CD4-positive, alpha-beta T cell treated with Interleukin-4 for 1 hour (primary cell): ENCODE measurements around the gene MYO7B.

Experiments
- DNase-seq, 2 donors: peaks; one replicate each; pipeline ENCODE4 v3.0.0-alpha.2; 2020 to 2022

The MYO7B gene

DNA sequence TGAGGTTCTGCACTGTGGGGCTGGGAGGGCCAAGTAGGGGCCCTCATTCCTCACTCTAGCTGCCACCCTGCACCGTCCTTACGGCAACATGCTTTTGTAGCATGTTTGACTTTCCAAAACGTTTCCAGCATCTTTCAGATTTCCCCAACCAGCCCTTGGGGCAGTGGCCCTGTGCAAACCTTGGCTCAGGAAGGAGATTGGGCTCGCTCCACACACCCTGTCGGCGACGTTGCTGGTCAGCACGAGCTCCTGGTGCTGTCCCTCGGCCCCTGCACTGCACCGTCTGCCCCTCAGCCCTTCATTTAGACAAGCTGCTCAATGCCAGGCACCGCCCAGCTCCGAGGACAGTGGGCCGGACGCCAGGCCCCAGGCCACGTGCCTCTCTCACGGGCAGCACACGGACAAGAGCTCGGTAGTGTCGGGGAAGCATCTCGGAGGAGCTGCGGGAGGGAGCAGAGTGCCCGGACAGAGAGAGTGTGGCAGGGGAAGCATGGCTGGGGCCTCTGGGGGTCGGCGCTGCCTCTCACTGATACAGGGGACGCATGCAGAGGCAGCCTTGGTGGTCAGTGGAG lies 117.4 kb downstream of the MYO7B start:
- no peak for DNase-seq

DNA sequence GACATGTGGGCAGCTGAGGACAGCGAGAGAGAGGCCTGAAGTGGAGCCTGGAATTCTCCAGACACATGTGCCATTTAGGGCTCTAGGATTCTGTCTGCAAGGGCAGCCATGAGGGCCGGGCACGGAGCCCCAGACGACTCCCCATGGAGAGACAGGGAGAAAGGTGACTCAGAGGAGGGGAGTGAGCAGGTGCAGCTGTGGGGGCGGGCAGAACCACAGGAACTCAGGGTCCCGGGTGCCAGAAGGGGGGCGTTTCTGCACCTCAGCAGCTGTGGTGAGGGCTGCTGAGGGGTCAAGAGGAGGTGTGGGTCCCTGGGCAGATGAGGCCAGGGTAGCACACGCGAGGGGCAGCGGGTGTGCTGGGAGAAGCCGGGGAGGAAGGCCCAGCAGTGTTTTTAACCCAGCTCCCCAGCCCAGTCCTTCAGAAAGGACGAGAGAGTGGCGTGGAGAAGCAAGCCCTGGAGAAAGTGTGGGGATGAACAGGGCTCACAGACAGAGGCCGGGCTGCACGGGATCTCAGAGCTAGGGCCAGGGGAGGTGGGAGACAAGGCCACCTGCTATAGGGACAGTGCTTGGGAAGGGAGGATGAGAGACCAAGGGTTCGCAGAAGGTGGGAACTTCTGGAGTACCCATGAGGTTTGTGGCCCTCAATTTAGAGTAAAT lies 118.1 kb downstream of the MYO7B start:
- no peak for DNase-seq

- DNase-seq = no peak
Observed at GRCh38 chr2:127654084-127654837, 118.8 kb downstream of the MYO7B start.

DNA sequence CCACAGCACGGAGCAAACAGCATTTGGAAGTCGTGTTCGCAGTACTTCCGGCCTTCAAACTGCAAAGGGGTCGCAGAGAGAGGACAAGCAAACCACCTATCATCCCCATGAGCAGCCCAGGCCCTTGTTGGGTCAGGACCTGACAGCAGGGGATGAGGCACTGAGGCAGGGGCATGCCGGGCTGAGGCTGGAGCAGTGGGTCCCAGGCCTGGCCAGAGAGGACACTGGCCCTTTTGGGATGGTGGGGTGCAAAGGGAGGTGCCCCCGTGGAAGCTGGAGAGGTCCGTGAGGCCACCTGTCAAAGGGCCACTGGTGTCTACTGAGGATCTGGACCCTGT lies 119.3 kb downstream of the MYO7B start:
- DNase-seq = no peak

- DNase-seq = no peak
Observed at GRCh38 chr2:127655209-127656073, 120.0 kb downstream of the MYO7B start.

DNA sequence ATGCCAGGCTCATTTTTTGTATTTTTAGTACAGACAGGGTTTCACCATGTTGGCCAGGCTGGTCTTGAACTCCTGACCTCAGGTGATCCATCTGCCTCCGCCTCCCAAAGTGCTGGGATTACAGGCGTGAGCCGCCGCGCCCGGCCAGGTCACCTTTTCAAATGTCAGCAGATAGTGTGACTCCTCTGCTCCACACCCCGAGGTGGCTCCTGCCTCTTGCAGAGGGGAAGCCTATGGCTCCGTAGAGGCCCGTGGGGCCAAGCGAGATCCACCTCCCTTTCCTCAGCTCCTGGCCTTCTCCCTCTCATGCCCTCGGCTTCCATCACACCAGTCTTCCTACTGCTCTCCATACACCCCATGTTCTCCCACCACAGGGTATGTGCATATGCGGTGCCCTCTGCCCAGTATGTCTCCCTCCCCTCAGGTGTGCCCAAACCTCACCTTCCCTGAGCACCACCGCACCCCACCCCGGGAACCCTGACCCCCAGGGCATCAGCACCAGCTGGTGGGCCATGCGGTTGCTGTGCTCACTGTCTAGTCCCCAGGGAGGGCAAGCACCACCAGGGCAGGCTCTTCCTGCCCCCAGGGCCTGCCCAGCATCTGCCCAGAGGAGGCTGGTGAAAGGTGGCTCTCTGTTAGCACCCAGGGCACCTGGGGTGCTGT lies 121.2 kb downstream of the MYO7B start:
- DNase-seq = no peak

DNA sequence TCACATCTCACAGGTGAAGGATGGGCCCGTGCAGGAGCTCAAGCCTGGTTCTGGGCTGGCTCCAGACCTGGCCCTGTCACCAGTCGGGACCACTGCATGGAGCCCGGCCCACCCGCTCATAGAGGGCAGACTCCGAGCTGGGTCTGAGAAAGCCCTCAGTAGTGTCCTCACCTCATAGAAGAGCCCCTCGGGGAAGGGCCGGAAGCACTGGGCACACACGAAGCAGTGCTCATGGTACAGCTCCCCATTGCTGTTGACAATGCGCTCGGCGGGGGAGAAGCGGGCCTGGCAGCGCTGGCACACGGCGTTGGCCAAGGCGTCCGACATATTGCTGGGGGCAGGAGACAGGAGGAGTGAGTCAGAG lies 121.7 kb downstream of the MYO7B start:
- DNase-seq = no peak

- no peak for DNase-seq
Observed at GRCh38 chr2:127658146-127658545, 122.7 kb downstream of the MYO7B start.

DNA sequence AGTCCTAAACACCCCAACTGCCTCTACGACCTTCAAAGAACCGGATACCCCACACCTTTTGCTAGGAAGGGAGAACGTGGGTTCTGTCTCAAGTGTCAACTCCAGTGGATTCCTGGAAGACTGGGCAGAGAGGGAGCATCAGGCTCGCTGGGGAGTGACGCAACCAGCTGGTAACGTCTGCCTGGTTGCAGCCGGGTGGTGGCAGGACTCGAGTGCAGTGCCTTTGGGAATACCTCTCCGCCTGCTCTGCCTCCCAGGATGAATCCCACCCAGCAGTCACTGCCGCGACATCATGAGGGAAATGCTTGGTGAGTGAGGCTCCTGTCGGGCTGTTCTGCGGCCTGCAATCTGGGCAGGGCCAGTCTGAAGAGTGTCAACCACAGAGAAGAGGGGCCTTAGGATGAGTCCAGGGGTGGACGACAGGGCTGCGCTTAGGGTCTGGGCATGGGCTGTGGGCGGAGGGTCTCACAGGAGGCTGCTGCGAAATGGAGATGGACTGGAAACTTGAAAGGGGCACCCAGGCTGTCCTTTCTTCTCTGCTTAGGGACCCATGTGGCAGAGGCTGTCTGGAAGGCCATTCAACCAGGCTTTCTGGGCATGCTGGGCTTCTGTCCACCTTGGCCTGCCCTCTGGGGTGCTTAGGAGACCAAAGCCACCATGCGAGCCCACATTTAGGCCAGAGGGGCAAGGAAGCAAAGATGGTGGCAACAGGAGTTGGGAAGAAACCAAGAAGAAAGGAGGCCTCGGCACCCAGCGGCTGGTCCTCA lies 123.3 kb downstream of the MYO7B start:
- no peak for DNase-seq

DNA sequence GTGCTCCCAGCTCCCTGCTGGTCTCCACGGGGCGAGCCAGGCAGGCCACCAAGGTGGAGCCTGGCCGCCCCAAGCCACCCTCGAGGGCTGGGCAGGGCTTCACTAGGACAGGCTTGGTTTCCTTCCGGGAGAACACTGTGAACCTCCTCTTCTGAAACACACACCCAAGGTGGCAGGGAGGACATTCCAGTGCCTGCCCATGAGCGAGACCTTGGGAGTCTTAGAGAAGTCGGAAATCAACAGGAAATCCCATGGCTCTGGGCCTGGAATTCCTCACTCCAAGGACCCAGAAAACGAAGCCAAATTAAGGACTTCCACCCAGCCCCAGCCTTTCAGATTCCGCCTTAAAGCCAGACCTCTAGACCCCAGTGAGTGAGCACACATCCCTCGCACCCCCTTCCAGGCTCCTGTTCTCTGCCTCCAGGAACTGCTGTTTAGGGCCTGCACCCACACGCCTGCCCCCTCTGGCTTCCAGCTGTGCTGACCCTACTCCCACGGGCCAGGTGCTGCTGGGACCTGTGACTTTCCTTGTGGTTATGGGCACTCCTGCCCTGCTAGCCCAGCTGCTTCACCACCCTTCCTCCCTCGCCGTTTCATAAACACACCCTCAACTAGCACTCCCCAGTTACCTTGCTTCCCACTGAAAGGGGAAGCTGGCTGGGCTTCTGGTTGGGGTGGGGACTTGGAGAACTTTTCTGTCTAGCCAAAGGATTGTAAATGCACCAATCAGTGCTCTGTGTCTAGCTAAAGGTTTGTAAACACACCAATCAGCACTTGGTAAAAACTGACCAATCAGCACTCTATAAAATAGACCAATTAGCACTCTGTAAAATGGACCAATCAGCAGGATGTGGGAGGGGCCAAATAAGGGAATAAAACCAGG lies 124.2 kb downstream of the MYO7B start:
- DNase-seq = no peak

DNA sequence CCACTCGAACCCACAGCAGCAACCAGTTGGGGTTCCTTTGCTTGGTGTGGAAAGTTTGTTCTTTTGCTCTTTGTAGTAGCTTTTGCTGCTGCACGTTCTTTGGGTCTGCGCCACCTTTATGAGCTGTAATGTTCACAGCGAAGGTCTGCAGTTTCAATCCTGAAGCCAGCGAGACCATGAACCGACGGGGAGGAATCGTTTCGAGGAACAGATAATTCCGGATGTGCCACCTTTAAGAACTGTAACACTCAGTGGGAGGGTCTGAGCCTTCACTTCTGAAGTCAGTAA lies 124.8 kb downstream of the MYO7B start:
- DNase-seq = no peak

- no peak for DNase-seq
Observed at GRCh38 chr2:127661072-127661649, 125.7 kb downstream of the MYO7B start.

- no peak for DNase-seq
Observed at GRCh38 chr2:127661949-127662510, 126.5 kb downstream of the MYO7B start.

DNA sequence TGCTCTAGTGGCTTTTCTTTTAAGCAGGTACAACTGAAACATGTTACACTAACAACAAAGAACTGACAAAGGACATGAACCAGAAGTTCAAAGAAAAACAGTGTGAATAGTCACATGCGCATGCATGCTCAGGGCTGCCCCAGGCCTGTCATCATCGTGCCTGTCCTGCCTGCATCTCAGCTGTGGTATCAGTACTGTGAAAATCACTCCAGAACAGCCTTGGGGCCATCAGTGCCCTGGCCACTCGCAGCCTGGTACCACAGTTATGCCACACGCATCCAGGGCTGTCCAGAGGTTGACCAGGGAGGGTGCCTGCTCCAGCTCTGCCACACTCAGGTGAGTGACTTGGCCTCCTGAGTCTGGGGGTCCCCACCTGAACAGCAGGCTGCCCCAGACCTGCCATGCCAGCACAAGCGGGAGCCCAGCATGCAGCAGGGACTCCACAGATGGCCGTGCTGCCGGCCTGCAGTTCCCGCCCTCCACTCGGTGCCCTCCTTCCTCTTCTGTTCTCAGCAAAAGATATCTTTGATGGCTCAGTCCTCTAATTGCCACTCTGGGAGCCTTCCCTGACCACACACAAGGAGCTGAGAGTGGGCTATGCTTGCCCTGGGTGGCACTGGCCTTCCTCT lies 127.6 kb downstream of the MYO7B start:
- DNase-seq = no peak

GRCh38 chr2:127663566-127664064 lies 128.1 kb downstream of the MYO7B start:
- DNase-seq = no peak

- DNase-seq = no peak
Observed at GRCh38 chr2:127664065-127664894, 128.8 kb downstream of the MYO7B start.

DNA sequence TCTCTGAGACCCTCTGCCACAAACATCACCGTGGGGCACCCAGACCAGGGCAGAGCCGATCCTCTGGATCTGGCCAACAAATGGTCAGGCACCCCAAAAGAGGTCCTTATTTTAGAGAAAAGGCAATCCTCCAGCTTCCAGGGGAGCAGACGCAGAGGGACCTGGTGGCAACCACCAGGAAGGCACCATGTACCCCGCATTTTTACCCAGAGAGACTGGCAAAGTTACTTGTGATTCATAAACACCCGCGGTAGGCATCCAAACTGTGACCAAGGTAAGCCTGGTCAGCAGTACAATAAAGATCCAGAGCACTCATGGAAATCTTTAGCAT lies 129.4 kb downstream of the MYO7B start:
- DNase-seq = no peak

- no peak for DNase-seq
Observed at GRCh38 chr2:127665267-127665893, 129.9 kb downstream of the MYO7B start.

GRCh38 chr2:127669056-127669455 lies 133.6 kb downstream of the MYO7B start:
- DNase-seq = no peak
